RPMI7951 (cell line): ENCODE data around the gene ALDH16A1. TPM values are rescaled to one million over a fixed set of nuclear protein-coding genes. Genes with fewer than 3 reads are reported as not detected.

Experiments used
- DNase-seq: peaks from one replicate; pipeline ENCODE4 v3.0.0-alpha.2; 2012; ENCODE audit warnings: low read depth
- total RNA-seq: library from RNA; depleted of rRNA; stranded (reverse); fragments of >200 nt; shearing (Covaris generic); gene quantifications from 2 replicates; pipeline ENCODE4 v1.2.3, GENCODE V29; 2014; rRNA removed

The ALDH16A1 gene
- total RNA-seq = 12.9 and 20.3 TPM in 2 replicates

GRCh38 chr19:49453013-49453756 lies at the start of gene ALDH16A1:
Gene ALDH16A1, plus strand, starts transcription at chr19:49453225. Its CDS starts 107 bp downstream, at chr19:49453332.
- DNase-seq = peak; percentile 98

- no peak for DNase-seq
These were observed 49.4 kb upstream of the ALDH16A1 start for GRCh38 chr19:49403404-49404187.

- DNase-seq = no peak
These were observed 45.9 kb upstream of the ALDH16A1 start for GRCh38 chr19:49407079-49407478.

GRCh38 chr19:49407482-49408015 lies 45.5 kb upstream of the ALDH16A1 start:
- no peak for DNase-seq

GRCh38 chr19:49408816-49409440 lies 44.1 kb upstream of the ALDH16A1 start:
- DNase-seq = peak; percentile 24

GRCh38 chr19:49409441-49410029 lies 43.5 kb upstream of the ALDH16A1 start:
- no peak for DNase-seq

- DNase-seq = no peak
These were observed 41.2 kb upstream of the ALDH16A1 start for GRCh38 chr19:49411681-49412326.

GRCh38 chr19:49413348-49413747 lies 39.7 kb upstream of the ALDH16A1 start:
- no peak for DNase-seq

GRCh38 chr19:49414256-49414655 lies 38.8 kb upstream of the ALDH16A1 start:
- no peak for DNase-seq

GRCh38 chr19:49415102-49415809 lies 37.8 kb upstream of the ALDH16A1 start:
- DNase-seq = no peak

GRCh38 chr19:49415810-49416200 lies 37.2 kb upstream of the ALDH16A1 start:
- DNase-seq = no peak

- DNase-seq = no peak
These were observed 35.9 kb upstream of the ALDH16A1 start for GRCh38 chr19:49417088-49417487.

- no peak for DNase-seq
These were observed 34.5 kb upstream of the ALDH16A1 start for GRCh38 chr19:49418511-49418910.

- DNase-seq = no peak
These were observed 33.9 kb upstream of the ALDH16A1 start for GRCh38 chr19:49419173-49419572.

GRCh38 chr19:49420227-49420626 lies 32.8 kb upstream of the ALDH16A1 start:
- no peak for DNase-seq

GRCh38 chr19:49421039-49421877 lies 31.8 kb upstream of the ALDH16A1 start:
- DNase-seq = peak; percentile 63

GRCh38 chr19:49421878-49422202 lies 31.2 kb upstream of the ALDH16A1 start:
- DNase-seq = no peak

GRCh38 chr19:49422407-49423070 lies 30.5 kb upstream of the ALDH16A1 start:
- DNase-seq = peak; percentile 15
